VCaP (cell line): ENCODE data around the gene AFF1.

Source experiments
- H3K27ac ChIP-seq: fragments of 450-650 bp; 2 replicates; pipeline ENCODE4 v1.5.1; 2017
- TF ChIP-seq, protein P1 (sequence below): fragments of 450-650 bp; conservative IDR thresholded peaks from 2 replicates; pipeline ENCODE4 v1.5.1; 2017; ENCODE audit warnings: mild to moderate bottlenecking, moderate library complexity

AFF1 gene

GRCh38 chr4:87052615-87053014 is 117.8 kb downstream of the AFF1 start:
- H3K27ac ChIP-seq, result no peak overlapping the region; the same call in 1 of the 2 replicates
- TF ChIP-seq, protein P1, sequence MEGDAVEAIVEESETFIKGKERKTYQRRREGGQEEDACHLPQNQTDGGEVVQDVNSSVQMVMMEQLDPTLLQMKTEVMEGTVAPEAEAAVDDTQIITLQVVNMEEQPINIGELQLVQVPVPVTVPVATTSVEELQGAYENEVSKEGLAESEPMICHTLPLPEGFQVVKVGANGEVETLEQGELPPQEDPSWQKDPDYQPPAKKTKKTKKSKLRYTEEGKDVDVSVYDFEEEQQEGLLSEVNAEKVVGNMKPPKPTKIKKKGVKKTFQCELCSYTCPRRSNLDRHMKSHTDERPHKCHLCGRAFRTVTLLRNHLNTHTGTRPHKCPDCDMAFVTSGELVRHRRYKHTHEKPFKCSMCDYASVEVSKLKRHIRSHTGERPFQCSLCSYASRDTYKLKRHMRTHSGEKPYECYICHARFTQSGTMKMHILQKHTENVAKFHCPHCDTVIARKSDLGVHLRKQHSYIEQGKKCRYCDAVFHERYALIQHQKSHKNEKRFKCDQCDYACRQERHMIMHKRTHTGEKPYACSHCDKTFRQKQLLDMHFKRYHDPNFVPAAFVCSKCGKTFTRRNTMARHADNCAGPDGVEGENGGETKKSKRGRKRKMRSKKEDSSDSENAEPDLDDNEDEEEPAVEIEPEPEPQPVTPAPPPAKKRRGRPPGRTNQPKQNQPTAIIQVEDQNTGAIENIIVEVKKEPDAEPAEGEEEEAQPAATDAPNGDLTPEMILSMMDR, result no peak

- peak overlapping the region; percentile 30 for H3K27ac ChIP-seq
- TF ChIP-seq, protein P1, result no peak
These were observed 118.4 kb downstream of the AFF1 start for GRCh38 chr4:87053176-87053658.

DNA sequence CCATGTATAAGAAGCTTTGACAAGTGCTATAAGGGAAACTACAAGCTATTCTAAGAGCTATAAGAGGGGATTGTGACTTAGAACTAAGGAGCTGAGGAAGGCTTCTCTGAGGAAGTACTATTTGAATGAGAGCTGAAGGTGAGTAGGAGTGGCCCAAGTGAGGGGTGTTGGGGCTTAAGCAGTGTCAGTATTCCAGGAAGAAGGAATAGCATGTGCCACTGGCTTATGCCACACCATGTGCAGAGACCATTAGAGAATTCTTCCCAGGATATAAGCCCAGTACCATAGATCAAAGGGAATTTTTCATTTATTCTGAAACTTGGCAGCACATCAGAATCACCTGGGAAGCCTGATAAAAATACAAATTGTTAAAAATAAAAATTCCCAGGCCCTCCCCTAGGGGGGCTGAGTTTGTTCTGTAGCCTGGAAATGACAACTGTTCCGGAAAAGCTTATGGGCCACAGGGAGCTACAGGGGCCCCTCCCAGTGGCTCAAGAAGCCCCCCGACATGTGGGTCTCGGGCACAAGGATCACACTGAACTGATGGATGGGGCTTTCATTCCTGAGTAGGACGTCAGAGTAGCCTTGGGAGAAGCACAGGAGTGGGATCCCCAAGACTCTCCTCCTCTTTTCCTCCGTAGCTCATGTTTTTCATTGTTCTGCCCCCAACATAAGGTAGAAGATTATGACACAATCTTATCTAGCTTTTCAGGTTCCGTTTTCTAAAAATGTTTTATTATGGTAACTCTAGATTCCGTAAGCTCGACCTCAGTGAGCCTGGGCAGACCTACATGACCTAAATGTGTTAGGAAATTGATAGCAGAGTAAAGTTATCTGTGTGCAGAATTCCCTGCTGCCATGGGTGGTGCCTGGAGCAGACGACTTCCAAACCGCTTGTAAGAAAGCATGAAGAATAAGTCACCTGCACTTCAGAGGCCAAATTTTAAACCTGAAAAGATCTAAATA is 119.3 kb downstream of the AFF1 start:
- TF ChIP-seq, protein P1, result no peak
- peak overlapping the region; percentile 30 for H3K27ac ChIP-seq

GRCh38 chr4:87054900-87055299 is 120.1 kb downstream of the AFF1 start:
- H3K27ac ChIP-seq, result peak overlapping the region; percentile 30; the same call in 1 of the 2 replicates
- TF ChIP-seq, protein P1, result no peak

DNA sequence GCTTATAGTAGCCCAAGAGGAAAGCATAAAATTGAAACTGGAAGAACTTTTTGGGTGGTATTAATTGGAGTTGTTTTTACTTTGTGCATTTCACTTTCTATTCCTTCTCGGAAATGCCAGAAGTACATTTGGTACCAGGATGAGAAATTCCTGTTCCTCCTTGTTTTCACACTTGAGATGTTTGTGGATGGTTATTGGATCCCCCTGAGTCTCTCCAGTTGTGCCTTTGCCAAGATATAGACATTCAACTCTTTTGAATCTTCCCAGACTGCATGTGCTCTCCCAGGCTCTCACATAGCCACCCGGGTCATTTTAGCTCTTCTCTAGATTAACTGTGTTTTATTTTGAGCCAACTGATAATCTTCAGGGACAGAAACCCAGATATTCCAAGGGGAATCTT is 120.5 kb downstream of the AFF1 start:
- TF ChIP-seq, protein P1, result no peak
- H3K27ac ChIP-seq, result peak overlapping the region; percentile 30; the same call in 1 of the 2 replicates

- H3K27ac ChIP-seq, result no peak overlapping the region
- TF ChIP-seq, protein P1, result no peak
These were observed 122.1 kb downstream of the AFF1 start for GRCh38 chr4:87056881-87057280.

DNA sequence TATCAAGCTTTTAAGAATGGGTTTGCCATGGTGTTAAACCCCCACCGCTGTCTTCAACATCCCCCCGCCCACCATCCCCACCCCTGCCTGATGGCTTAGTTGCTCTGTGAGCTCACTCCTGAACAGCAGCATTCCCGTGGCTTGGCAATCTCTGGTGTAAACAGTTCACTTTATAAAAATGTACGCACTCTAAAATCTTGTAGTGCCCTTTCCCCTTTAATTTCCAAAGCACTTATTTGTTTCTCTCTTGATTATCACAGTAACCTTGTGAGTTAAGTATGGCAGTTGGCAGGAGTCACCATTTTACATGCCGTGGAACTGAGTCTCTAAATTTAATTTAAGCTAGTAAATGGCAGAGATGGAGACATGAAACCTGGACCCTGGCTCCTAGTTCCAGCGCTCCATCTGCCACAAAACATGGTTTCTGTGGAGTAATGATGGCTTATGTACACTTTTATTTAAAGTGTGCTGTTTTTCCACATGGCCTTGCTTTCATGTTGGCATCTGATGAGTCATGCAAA is 123.1 kb downstream of the AFF1 start:
- TF ChIP-seq, protein P1, result no peak
- peak overlapping the region; percentile 18; the same call in 1 of the 2 replicates for H3K27ac ChIP-seq
